K562 (cell line): Measurements from ENCODE around the gene ARFGEF2.

Experiments
- CEBPB ChIP-seq: fragments of 450-650 bp; IDR thresholded peaks from 2 replicates; pipeline ENCODE4 v1.6.1; 2016; ENCODE audit warnings: missing genetic modification characterization, missing compliant biosample characterization
- CHD1 ChIP-seq: fragments of 200-600 bp; sonication (generic); IDR thresholded peaks from one replicate; pipeline ENCODE4 v1.6.1; 2012; ENCODE audit warnings: mild to moderate bottlenecking, moderate library complexity, low read length, inconsistent platforms
- GABPB1 ChIP-seq: sonication (generic); formaldehyde crosslinking; IDR thresholded peaks from 2 replicates; pipeline ENCODE4 v1.8.0; 2022; ENCODE audit warnings: mild to moderate bottlenecking, missing genetic modification reagents
- KLF6 ChIP-seq: fragments of 250-450 bp; sonication (Bioruptor Pico); IDR thresholded peaks from 2 replicates; pipeline ENCODE4 v1.4.0; 2020; ENCODE audit warnings: mild to moderate bottlenecking, moderate library complexity, borderline replicate concordance
- MAFF ChIP-seq: IDR thresholded peaks from 2 replicates; pipeline ENCODE4 v1.6.1; 2012; ENCODE audit warnings: low read length, improper control_type of control experiment
- POLR2AphosphoS5 ChIP-seq: IDR thresholded peaks from 2 replicates; pipeline ENCODE4 v1.6.1; 2011; ENCODE audit warnings: mild to moderate bottlenecking, low read depth, low read length, moderate library complexity; ENCODE audit not compliant: control insufficient read depth, insufficient read depth
- SETDB1 ChIP-seq: IDR thresholded peaks from one replicate; pipeline ENCODE4 v1.6.1; 2012; ENCODE audit warnings: low read length, control low read depth, inconsistent platforms
- SMAD4 ChIP-seq: fragments of 250-450 bp; sonication (Bioruptor Pico); conservative IDR thresholded peaks from 2 replicates; pipeline ENCODE4 v1.8.0; 2021; ENCODE audit warnings: inconsistent platforms, mild to moderate bottlenecking, moderate library complexity
- TEAD1 ChIP-seq, 2 experiments: fragments of 450-650 bp in 1 of 2; sonication (generic) in 1 of 2; formaldehyde crosslinking; IDR thresholded peaks; 2 replicates each; pipeline versions ENCODE4 v1.4.0 to v1.8.0; 2020 to 2022; ENCODE audit warnings: mild to moderate bottlenecking in 2 of 2, missing genetic modification reagents in 1 of 2
- TRIM28 ChIP-seq: fragments of 450-650 bp; IDR thresholded peaks from 2 replicates; pipeline ENCODE4 v1.6.1; 2017
- ZNF184 ChIP-seq: sonication (generic); formaldehyde crosslinking; IDR thresholded peaks from 2 replicates; pipeline ENCODE4 v1.5.0; 2020; ENCODE audit warnings: missing genetic modification reagents
- TF ChIP-seq, protein P1 (sequence below), 3 experiments: IDR thresholded peaks in 2 of 3; conservative IDR thresholded peaks in 1 of 3; 2 replicates each; pipeline ENCODE4 v1.5.1; 2011 to 2012; ENCODE audit warnings: low read length in 3 of 3, mild to moderate bottlenecking in 3 of 3, control low read depth in 2 of 3, improper control_type of control experiment in 1 of 3, inconsistent platforms in 1 of 3, low read depth in 1 of 3, mixed read lengths in 1 of 3, moderate library complexity in 1 of 3; ENCODE audit not compliant: insufficient read depth in 2 of 3
- TF ChIP-seq, protein P2 (sequence below): fragments of 250-450 bp; sonication (Bioruptor Pico); IDR thresholded peaks from 2 replicates; pipeline ENCODE4 v1.8.0; 2022; ENCODE audit warnings: moderate library complexity, mild to moderate bottlenecking, inconsistent platforms
- TF ChIP-seq, protein P3 (sequence below): fragments of 450-650 bp; IDR thresholded peaks from 2 replicates; pipeline ENCODE4 v1.6.1; 2016; ENCODE audit warnings: borderline replicate concordance

DNA sequence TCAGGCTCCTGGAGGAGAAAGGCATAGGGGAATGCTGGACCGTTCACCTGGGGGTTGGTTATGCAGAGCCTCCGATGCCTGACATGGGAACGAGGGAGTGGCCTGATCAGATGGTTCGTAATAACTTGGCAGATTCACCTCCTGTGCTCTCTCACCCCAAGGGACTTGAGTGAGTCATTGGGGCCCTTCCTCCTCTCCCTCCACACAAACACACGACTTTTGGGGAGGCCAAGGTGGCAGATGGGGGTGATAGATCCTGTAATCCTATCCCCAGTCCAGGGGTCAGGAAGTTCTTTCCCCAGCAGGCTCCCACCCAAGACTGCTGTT is 45.6 kb upstream of the ARFGEF2 start:
- TF ChIP-seq TEAD1 (CRISPR knock-in tag; IDR thresholded peaks at IDR 0.05) (no peak), POLR2AphosphoS5 (no peak), SETDB1 (no peak), CHD1 (no peak), MAFF (no peak), GABPB1 (no peak), CEBPB (tag) (no peak), ZNF184 (no peak), KLF6 (no peak), SMAD4 (CRISPR knock-in tag) (no peak), TRIM28 (no peak)
- TF ChIP-seq, protein P1, sequence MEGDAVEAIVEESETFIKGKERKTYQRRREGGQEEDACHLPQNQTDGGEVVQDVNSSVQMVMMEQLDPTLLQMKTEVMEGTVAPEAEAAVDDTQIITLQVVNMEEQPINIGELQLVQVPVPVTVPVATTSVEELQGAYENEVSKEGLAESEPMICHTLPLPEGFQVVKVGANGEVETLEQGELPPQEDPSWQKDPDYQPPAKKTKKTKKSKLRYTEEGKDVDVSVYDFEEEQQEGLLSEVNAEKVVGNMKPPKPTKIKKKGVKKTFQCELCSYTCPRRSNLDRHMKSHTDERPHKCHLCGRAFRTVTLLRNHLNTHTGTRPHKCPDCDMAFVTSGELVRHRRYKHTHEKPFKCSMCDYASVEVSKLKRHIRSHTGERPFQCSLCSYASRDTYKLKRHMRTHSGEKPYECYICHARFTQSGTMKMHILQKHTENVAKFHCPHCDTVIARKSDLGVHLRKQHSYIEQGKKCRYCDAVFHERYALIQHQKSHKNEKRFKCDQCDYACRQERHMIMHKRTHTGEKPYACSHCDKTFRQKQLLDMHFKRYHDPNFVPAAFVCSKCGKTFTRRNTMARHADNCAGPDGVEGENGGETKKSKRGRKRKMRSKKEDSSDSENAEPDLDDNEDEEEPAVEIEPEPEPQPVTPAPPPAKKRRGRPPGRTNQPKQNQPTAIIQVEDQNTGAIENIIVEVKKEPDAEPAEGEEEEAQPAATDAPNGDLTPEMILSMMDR (IDR thresholded peaks at IDR 0.05 in 2 of 3, conservative IDR thresholded peaks at IDR 0.05 in 1 of 3; ENCODE audit: insufficient read depth in 2 of 3, low read depth in 1 of 3, low read length in 3 of 3): no peak
- TF ChIP-seq, protein P2, sequence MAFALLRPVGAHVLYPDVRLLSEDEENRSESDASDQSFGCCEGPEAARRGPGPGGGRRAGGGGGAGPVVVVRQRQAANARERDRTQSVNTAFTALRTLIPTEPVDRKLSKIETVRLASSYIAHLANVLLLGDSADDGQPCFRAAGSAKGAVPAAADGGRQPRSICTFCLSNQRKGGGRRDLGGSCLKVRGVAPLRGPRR (CRISPR knock-in tag): no peak
- TF ChIP-seq, protein P3, sequence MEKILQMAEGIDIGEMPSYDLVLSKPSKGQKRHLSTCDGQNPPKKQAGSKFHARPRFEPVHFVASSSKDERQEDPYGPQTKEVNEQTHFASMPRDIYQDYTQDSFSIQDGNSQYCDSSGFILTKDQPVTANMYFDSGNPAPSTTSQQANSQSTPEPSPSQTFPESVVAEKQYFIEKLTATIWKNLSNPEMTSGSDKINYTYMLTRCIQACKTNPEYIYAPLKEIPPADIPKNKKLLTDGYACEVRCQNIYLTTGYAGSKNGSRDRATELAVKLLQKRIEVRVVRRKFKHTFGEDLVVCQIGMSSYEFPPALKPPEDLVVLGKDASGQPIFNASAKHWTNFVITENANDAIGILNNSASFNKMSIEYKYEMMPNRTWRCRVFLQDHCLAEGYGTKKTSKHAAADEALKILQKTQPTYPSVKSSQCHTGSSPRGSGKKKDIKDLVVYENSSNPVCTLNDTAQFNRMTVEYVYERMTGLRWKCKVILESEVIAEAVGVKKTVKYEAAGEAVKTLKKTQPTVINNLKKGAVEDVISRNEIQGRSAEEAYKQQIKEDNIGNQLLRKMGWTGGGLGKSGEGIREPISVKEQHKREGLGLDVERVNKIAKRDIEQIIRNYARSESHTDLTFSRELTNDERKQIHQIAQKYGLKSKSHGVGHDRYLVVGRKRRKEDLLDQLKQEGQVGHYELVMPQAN: no peak
